IPS DF 4.7 (cell line): ENCODE data around the gene SLC25A44.

Source experiments
- DNase-seq: peaks from one replicate; pipeline ENCODE4 v3.0.0-alpha.2; 2013; ENCODE audit warnings: low spot score; ENCODE audit errors: extremely low read depth

SLC25A44 gene

DNA sequence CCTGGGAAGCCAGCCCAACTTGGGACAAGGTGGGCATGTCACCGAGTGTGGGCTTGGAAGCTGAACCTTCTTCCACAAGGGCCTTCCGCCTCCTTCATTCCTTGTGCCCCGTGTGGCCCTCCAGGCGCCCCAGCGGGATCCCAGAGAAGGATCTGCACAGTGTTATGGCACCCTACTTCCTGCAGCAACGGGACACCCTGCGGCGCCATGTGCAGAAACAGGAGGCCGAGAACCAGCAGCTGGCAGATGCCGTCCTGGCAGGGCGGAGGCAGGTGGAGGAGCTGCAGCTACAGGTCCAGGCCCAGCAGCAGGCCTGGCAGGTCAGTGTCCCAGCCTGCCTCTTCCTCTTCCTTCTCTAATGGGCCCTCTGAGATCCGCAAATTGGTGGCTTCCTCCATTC lies 42.3 kb downstream of the SLC25A44 start:
- no peak for DNase-seq

- DNase-seq, result no peak
These were observed 44.3 kb downstream of the SLC25A44 start for GRCh38 chr1:156238248-156238647.

DNA sequence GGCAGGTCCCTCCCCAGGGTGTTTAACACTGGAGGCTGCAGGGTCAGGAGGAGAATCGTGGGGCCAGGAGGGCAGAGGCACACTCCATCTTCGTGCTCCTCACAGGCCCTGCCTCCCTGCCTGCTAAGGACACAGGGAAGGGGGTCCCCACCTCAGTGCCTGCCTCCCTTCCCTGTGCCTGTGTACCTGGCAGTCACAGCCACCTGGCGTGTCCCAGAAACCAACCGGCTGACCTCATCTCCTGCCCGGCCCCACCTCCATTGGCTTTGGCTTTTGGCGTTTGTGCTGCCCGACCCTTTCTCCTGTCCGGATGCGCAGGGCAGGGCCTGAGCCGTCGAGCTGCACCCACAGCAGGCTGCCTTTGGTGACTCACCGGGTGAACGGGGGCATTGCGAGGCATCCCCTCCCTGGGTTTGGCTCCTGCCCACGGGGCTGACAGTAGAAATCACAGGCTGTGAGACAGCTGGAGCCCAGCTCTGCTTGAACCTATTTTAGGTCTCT lies 47.5 kb downstream of the SLC25A44 start:
- no peak for DNase-seq

- no peak for DNase-seq
These were observed 48.0 kb downstream of the SLC25A44 start, which contains the start of gene BGLAP for GRCh38 chr1:156241926-156242325. Gene BGLAP (plus strand): TSS chr1:156242184. CDS start chr1:156242232, 48 bp downstream.

- no peak for DNase-seq
These were observed 48.8 kb downstream of the SLC25A44 start for GRCh38 chr1:156242738-156243137.

DNA sequence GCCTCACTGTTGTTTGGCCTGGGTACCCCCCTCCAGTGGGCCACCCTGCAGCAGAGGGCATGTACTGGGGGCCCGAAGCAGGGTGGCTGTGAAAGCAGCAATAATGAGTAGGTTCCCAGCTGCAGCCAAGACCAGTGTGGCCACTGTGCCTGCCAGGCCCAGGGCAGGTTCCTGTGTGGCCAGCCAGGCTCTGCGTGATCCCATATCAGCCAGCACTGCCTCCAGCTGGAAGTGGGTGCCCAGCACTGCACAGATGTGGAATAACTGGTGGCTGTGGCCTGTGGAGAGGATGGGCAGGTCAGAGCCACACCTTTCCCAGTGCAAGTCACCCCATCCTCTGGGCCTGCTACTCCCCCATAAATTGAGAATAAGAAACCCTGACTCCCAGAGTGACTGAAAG lies 50.2 kb downstream of the SLC25A44 start:
- DNase-seq, result no peak

GRCh38 chr1:156244712-156245111 lies 50.8 kb downstream of the SLC25A44 start:
- DNase-seq, result no peak

DNA sequence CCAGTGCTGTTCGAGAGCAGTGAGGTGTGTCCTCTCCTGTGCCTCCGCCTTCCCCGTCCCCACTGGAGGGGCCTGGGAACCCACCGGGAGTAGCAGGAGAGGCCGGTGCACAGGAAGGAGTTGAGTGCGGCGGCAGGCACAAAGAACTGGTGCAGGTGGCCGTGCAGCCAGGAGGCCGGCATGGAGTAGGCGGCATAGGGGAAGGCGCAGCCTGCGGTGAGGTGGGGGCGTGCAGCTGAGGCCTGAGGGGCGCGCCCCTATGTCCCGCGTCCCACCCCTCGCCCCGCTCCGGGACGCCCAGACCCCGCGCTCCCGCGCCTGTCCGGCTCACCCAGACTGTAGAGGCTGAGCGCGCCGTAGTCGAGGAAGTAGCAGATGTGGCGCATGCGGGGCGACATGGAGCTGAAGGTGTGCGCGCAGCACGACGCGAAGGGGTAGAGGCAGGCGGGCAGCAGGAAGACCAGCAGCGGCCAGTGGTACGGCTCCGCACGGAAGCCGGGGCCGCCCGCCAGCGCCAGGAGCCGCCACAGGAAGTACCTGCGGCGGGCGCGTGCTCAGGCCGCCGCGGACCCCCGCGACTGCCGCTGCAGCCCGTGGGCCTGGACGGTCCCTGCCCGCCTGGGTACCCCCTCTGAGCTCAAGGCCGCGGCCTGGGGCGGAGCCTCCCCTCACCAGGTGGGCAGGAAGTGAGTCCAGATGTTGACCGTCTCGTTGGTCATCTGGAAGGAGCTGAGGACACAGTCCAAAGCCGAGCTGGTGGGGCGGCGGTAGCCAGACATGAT lies 51.7 kb downstream of the SLC25A44 start:
- no peak for DNase-seq

DNA sequence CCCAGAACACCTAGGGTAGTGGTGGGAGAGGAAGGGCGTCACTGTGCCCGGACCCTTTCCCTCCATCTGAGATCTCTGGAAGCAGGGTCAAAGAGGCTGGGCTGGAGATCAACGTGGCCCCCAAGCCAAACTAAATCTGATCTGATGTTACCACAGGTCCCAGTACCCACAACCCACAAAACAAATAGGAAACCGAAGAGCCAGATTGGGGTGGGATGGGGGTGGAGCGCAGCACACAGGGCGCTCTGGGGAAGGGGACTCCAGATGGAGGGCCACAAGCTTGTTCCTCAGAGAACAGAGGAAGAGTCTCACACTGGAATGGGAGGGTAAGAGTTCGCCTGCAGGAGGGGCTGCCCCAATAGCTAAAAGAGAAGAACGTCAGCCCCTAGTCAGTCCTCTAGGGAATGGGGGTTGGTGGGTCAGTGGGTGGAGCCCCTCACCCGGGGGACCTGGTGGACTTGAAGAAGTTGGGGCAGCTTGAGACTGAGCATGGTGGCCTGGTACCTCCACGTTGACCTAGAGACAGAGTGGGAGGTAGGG lies 52.4 kb downstream of the SLC25A44 start:
- no peak for DNase-seq

DNA sequence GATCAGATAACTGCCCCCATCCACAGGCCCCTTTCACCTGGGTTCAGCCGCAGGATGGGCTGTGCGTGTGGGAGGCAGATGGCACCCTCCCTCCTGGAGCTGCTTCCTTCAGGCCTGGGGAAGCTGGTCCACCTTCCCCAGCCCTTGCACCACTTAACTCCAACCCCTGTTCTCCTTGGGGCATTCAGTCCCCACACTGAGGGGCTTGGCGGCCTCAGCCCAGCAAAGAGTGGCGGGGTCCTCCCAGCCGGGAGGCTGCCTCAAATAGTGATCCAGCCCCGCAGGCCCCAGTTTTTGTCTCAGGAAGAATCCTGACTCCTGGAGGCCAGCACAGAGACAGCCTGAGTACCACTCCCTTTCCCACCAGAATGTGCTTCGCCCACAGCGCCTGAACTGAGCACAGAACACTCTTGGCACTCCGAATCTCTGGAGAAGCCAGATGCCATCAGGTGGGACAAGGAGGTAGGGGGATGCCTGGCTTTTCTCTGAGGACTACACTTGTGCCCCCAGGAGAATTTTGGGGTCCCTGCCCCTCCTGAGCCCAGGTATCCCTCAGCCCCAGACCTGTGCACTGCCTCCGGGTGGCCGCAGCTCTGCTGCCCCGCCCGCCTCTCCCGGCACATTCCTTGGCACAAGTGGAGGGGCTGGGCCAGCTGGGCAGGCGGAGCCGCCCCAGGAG lies 53.0 kb downstream of the SLC25A44 start:
- DNase-seq, result no peak

- no peak for DNase-seq
These were observed 53.8 kb downstream of the SLC25A44 start, which contains the start of gene PAQR6 for GRCh38 chr1:156247460-156248322. Gene PAQR6 (minus strand): TSS chr1:156248056. CDS start chr1:156246731, 1,325 bp downstream.

DNA sequence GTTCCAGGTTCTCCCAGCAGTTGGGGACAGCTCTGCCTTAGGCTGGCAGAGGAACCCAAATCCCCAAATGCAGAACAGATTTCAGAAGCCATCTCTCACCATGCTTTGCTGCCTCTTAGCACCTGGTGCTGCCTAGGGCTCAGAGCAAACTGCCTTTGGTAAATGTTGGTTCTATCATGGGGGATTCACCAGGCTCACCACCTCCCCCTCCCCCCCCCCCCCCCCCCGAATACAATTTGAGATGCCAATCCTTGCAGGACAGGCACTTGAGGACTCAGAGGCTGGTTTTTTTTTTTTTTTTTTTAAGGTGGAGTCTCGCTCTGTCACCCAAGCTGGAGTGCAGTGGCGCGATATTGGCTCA lies 54.4 kb downstream of the SLC25A44 start:
- no peak for DNase-seq

DNA sequence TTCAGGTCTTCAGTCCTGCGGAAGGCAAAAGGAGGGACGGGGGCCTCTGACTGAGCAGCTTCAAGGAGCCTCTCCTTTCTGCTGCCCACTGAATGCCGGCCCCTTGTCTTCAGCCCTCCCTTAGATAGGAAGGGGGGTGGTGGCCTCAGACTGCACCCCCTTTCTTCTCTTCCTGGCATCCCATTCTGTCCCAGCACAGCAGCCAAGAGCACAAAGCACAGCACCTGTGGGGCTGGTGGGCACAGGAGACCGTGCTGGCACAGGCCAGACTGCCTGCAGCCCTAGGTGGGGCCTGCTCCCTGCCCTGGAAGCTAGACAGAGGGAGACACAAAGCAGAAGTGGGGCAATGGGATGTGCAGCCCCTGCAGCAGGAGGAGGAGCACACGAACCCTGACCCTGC lies 55.7 kb downstream of the SLC25A44 start:
- DNase-seq, result no peak

DNA sequence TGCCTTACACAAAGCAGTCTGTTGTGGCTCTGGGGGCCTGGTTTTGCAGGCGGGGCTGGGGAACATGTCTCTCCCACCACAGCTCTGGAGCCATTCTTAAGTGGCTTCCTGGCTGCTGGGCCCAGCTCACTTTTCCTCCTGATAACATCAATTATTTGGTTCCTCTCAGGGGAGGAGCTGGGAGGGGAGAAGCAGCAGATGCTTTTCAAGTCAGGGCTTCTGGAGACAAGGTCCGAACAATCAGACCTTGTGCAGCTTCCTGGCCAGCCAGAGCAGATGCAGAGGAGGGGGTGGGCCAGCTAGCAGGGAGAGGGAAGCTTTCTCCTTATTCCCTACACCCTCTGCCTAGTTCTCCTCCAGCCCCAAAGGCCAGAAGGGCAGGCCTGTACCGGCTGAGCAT lies 57.6 kb downstream of the SLC25A44 start:
- DNase-seq, result no peak

DNA sequence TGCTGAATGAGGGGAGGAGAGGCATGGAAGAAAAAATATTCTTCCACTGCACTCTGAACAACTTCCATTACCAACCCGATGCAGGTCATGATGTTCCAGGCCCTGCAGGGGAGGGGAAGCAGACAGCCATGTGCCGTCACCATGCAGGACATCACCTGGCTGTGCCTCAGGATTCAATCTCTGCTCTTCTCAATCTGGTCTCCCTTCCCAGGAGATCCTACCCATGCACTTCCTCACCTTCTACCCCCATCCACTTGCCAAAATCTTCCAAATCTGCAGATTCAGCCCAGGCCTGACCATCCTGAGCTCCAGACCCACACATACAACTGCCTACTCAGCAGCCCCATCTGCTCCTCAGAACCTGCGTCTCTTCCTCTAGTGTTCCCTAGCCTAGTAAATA lies 59.7 kb downstream of the SLC25A44 start:
- DNase-seq, result no peak

DNA sequence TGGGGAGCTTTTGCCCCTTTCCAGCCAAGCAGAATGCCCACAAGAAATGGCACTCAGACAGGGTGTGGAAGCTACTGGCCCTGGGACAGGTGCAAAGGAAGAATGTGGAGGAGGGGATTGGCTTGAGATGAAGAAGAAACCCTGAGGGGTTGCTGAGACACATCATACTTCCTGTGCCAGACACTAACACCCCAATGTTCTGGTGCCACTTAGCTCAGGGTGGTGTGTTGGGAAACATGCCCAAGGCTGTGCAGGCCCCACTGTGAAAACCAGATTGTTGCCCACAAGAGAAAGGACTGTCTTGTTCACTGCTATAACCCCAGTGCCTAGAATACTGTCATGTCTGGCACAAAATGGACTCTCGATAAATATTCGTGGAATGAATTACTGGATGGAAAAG lies 63.8 kb downstream of the SLC25A44 start:
- DNase-seq, result no peak

DNA sequence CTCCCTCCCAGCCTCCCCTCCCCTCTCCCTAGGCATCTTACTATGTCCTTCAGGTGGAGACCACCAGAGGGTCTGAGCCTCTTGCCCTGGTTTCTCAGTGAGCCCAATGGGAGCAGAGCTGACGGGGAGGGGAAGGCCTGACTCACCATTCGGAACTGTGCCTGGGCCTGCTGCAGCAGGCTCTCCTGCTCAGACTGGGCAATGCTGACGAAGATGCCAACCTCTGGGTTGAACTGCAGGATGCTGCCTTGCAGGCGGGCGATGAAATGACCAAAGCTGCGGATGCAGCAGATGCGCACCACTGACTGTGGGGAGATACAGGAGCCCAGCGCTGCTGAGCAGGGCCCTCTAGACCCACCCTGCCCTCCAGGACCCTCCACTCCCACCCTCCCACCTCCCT lies 65.0 kb downstream of the SLC25A44 start:
- DNase-seq, result no peak

DNA sequence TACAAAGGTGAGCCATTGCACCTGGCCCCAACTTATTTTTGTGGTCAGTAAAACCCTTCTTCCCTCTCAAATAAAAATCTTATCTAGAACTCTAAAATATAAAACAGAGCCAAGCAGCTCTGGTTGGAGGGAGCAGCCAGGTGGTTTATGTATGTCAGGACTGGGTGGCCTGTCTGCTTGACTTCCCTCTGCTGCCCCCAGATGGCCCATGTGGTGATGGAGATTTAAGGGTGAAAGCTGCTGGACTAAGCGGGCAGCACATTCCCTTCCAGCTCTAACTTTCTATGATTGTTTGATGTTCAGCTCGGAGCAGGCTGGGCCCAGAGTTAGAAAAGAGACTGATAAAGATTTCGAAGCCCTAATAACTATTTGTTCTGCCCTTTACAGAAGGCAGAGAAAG lies 65.9 kb downstream of the SLC25A44 start:
- DNase-seq, result no peak

- no peak for DNase-seq
These were observed 67.0 kb downstream of the SLC25A44 start for GRCh38 chr1:156260896-156261295.
